HepG2 (cell line): ENCODE measurements around the gene PTCD3. TPM values are rescaled to one million over a fixed set of nuclear protein-coding genes. Genes with fewer than 3 reads are reported as not detected.

Experiments used
- ATAC-seq: fragments of 200-7000 bp; cut with Tn5 transposase; 3 replicates; pipeline ENCODE4 v1.9.1; 2020; ENCODE audit warnings: mild to moderate bottlenecking, moderate library complexity
- BruUV-seq: library from RNA; stranded (reverse); fragments of 400-500 nt; replicated peaks from 2 replicates; lab custom pipeline; 2021; lab: Mats Ljungman, UMichigan
- CTCF ChIA-PET: fragments of 300-600 bp; formaldehyde crosslinking; extraction: SDS; loops from one replicate; lab custom pipeline; 2021; ENCODE audit warnings: low total read pairs, inconsistent platforms, low intra/inter-chr PET ratio; lab: Yijun Ruan, JAX
- POLR2A ChIA-PET: fragments of 350-600 bp; sonication (Branson Sonifier 250); formaldehyde crosslinking; loops from one replicate; lab custom pipeline; 2020; ENCODE audit warnings: antibody characterized with exemption, inconsistent platforms; lab: Yijun Ruan, JAX
- DNase-seq: peaks from one replicate; pipeline ENCODE4 v3.0.0-alpha.2; 2015; ENCODE audit warnings: low spot score
- FAIRE-seq: peaks from 3 replicates; lab custom pipeline; 2011; peaks lifted over from hg19 to GRCh38; lab: Jason Lieb, UNC
- H2AFZ ChIP-seq: one replicate; pipeline ENCODE4 v1.6.1; 2011; ENCODE audit warnings: low read length, inconsistent platforms
- H3K27ac ChIP-seq: fragments of 300-600 bp; 3 replicates; pipeline ENCODE4 v1.8.0; 2011; ENCODE audit warnings: mixed run types, mild to moderate bottlenecking, mixed read lengths, low read length, inconsistent platforms; ENCODE audit not compliant: insufficient read depth; ENCODE audit errors: extremely low read length
- H3K27me3 ChIP-seq, 2 experiments: fragments of 200-600 bp in 1 of 2; 2 replicates in 1 of 2; 3 replicates in 1 of 2; pipeline versions ENCODE4 v1.6.0 to v1.8.0; 2011; ENCODE audit warnings: low read length in 2 of 2, mild to moderate bottlenecking in 2 of 2, moderate library complexity in 2 of 2, inconsistent platforms in 1 of 2; ENCODE audit not compliant: insufficient read depth in 2 of 2, control insufficient read depth in 1 of 2
- H3K36me3 ChIP-seq, 2 experiments: fragments of 200-600 bp in 1 of 2; replicated peaks in 1 of 2; 2 replicates in 1 of 2; 3 replicates in 1 of 2; pipeline versions ENCODE4 v1.5.1 to v1.8.0; 2011; ENCODE audit warnings: low read length in 2 of 2, inconsistent platforms in 1 of 2; ENCODE audit not compliant: insufficient read depth in 2 of 2, control insufficient read depth in 1 of 2
- H3K4me1 ChIP-seq: 2 replicates; pipeline ENCODE4 v1.5.1; 2012; ENCODE audit warnings: low read length, inconsistent platforms; ENCODE audit not compliant: insufficient read depth
- H3K4me2 ChIP-seq: 2 replicates; pipeline ENCODE4 v1.6.0; 2011; ENCODE audit warnings: low read depth, low read length, inconsistent platforms
- H3K4me3 ChIP-seq, 3 experiments: fragments of 200-600 bp in 1 of 3; sonication (generic), shearing (Covaris generic) in 1 of 3; replicated peaks in 1 of 3; 2 replicates each; pipeline ENCODE4 v1.5.1; 2011 to 2016; ENCODE audit warnings: low read length in 3 of 3, inconsistent platforms in 2 of 3, low read depth in 2 of 3, mild to moderate bottlenecking in 2 of 3, control low read depth in 1 of 3, mixed read lengths in 1 of 3; ENCODE audit not compliant: insufficient read depth in 1 of 3
- H3K79me2 ChIP-seq: one replicate; pipeline ENCODE4 v1.6.1; 2011; ENCODE audit warnings: low read length, inconsistent platforms; ENCODE audit not compliant: insufficient read depth
- H3K9ac ChIP-seq: 2 replicates; pipeline ENCODE4 v1.6.0; 2011; ENCODE audit warnings: mild to moderate bottlenecking, low read depth, low read length, inconsistent platforms; ENCODE audit not compliant: insufficient read depth
- H3K9me3 ChIP-seq: 2 replicates; pipeline ENCODE4 v1.5.1; 2012; ENCODE audit warnings: mild to moderate bottlenecking, low read length
- H4K20me1 ChIP-seq: 2 replicates; pipeline ENCODE4 v1.6.0; 2011; ENCODE audit warnings: inconsistent platforms, mild to moderate bottlenecking, low read length, moderate library complexity; ENCODE audit not compliant: insufficient read depth
- CEBPB ChIP-seq: IDR thresholded peaks from 2 replicates; pipeline ENCODE4 v1.6.1; 2011; ENCODE audit warnings: low read depth, low read length, improper control_type of control experiment, borderline replicate concordance
- CTCF ChIP-seq: sonication (generic); formaldehyde crosslinking; IDR thresholded peaks from 2 replicates; pipeline ENCODE4 v1.5.0; 2020; ENCODE audit warnings: mild to moderate bottlenecking, missing genetic modification reagents, moderate library complexity
- GATAD1 ChIP-seq: IDR thresholded peaks from 2 replicates; pipeline ENCODE4 v1.6.1; 2016; ENCODE audit warnings: missing genetic modification reagents, missing compliant biosample characterization
- HIC2 ChIP-seq: sonication (generic); formaldehyde crosslinking; IDR thresholded peaks from 2 replicates; pipeline ENCODE4 v1.9.0; 2022; ENCODE audit warnings: low read depth, missing genetic modification reagents
- KDM5A ChIP-seq: fragments of 200-600 bp; sonication (generic); IDR thresholded peaks from 2 replicates; pipeline ENCODE4 v1.7.0; 2018; ENCODE audit warnings: antibody characterized with exemption, mild to moderate bottlenecking, low read length, borderline replicate concordance
- MTERF4 ChIP-seq: sonication (generic); formaldehyde crosslinking; IDR thresholded peaks from 2 replicates; pipeline ENCODE4 v1.8.0; 2023; ENCODE audit warnings: mild to moderate bottlenecking, missing genetic modification reagents
- MYC ChIP-seq: sonication (generic); formaldehyde crosslinking; IDR thresholded peaks from 2 replicates; pipeline ENCODE4 v1.9.0; 2021; ENCODE audit warnings: missing genetic modification reagents, borderline replicate concordance
- SMAD1 ChIP-seq: sonication (generic); formaldehyde crosslinking; IDR thresholded peaks from 2 replicates; pipeline ENCODE4 v1.4.0; 2020; ENCODE audit warnings: missing genetic modification reagents, low read depth, mild to moderate bottlenecking, borderline replicate concordance
- SMC3 ChIP-seq: IDR thresholded peaks from 2 replicates; pipeline ENCODE4 v1.6.1; 2011; ENCODE audit warnings: low read length, improper control_type of control experiment
- STAG1 ChIP-seq: sonication (generic); formaldehyde crosslinking; IDR thresholded peaks from 2 replicates; pipeline ENCODE4 v1.4.0; 2020; ENCODE audit warnings: missing genetic modification reagents
- TP53 ChIP-seq: sonication (generic); formaldehyde crosslinking; conservative IDR thresholded peaks from 2 replicates; pipeline ENCODE4 v1.4.0; 2020; ENCODE audit warnings: missing genetic modification reagents
- ZNF3 ChIP-seq: IDR thresholded peaks from 2 replicates; pipeline ENCODE4 v1.7.0; 2017; ENCODE audit warnings: inconsistent platforms
- ZSCAN20 ChIP-seq: sonication (generic); formaldehyde crosslinking; IDR thresholded peaks from 2 replicates; pipeline ENCODE4 v1.4.0; 2020; ENCODE audit warnings: missing genetic modification reagents, mild to moderate bottlenecking, borderline replicate concordance
- ZSCAN25 ChIP-seq: sonication (generic); formaldehyde crosslinking; IDR thresholded peaks from 2 replicates; pipeline ENCODE4 v1.8.0; 2022; ENCODE audit warnings: mild to moderate bottlenecking, missing genetic modification reagents
- WGBS: methylation state at CpG from one replicate; pipeline ENCODE4 v1.1.6; 2017; ENCODE audit warnings: low lambda C conversion rate; 5-methylcytosine and 5-hydroxymethylcytosine counted together
- in situ Hi-C: cut with HindIII; loops from 2 replicates; pipeline ENCODE4 v1.10.0; 2017; ENCODE audit warnings: low pct_unique_long_range_greater_than_20kb; ENCODE audit not compliant: extremely low pct_ligation_motif_present
- intact Hi-C: fragments of 100-400 bp; cut with micrococcal nuclease; formaldehyde crosslinking; loops from one replicate; pipeline ENCODE4 v1.10.0; 2022; ENCODE audit not compliant: unreplicated experiment
- polyA plus RNA-seq, 8 experiments: library from polyadenylated mRNA; depleted of rRNA in 3 of 8; stranded (reverse) in 7 of 8; unstranded in 1 of 8; fragments of >200 nt; fragmentation: Illumina TruSeq in 4 of 8; extraction: Trizol in 4 of 8; gene quantifications; 2 replicates each; pipeline versions ENCODE4 v1.2.1 to v1.2.3, GENCODE V29; 2011 to 2016; ENCODE audit warnings: low read depth in 4 of 8, missing spikeins in 1 of 8, mixed read lengths in 1 of 8; ENCODE audit not compliant: insufficient read depth in 1 of 8
- total RNA-seq, 5 experiments: library from RNA; depleted of rRNA; stranded (reverse); fragments of >200 nt; fragmentation: Illumina TruSeq; extraction: Trizol; gene quantifications; 2 replicates each; pipeline ENCODE4 v1.2.3, GENCODE V29; 2016; ENCODE audit warnings: low read depth in 1 of 5

Gene PTCD3
- total and polyA plus RNA-seq, 2 of the 13 experiments (the other 11 are each of a cell fraction or from before 2014, with no cell fraction given), result 124 to 309 TPM

- BruUV-seq, result no TSS peak
- peaks cover 46 to 81% of the 10 kb centered on the region in 2 experiments for H3K36me3 ChIP-seq
- H3K4me1 ChIP-seq, result peaks cover 7% of the 10 kb centered on the region
- H3K27ac ChIP-seq, result no peak overlapping the region
- H2AFZ ChIP-seq, result no peak overlapping the region
- WGBS, result 93% methylated on average over 7 of the region's 7 CpGs
- TF ChIP-seq MTERF4 (no peak), TP53 (CRISPR knock-in tag) (no peak), CEBPB (peak; percentile 28; the same call in 1 of the 2 replicates), GATAD1 (no peak), SMC3 (peak; percentile 11; the same call in 1 of the 2 replicates), HIC2 (no peak), ZSCAN20 (CRISPR knock-in tag) (no peak), KDM5A (no peak), MYC (CRISPR knock-in tag) (no peak), SMAD1 (CRISPR knock-in tag) (no peak), CTCF (CRISPR knock-in tag) (peak; percentile 52), ZSCAN25 (no peak), ZNF3 (no peak), STAG1 (CRISPR knock-in tag) (peak; percentile 69)
- no peaks in the 10 kb centered on the region for H3K27me3 ChIP-seq
- H3K9me3 ChIP-seq, result no peaks in the 10 kb centered on the region
- H3K4me3 ChIP-seq, result no peak overlapping the region
- DNase-seq, result no peak
- POLR2A ChIA-PET, result no interaction called here
- H4K20me1 ChIP-seq, result peaks cover 2% of the 10 kb centered on the region; the same call in 1 of the 2 replicates
- in situ Hi-C loops (loop anchor here (5.0 to 10.0 kb wide), 2 partner anchors 252 to 344 kb away; no protein-coding TSS in a partner anchor), intact Hi-C loops (no loop called here)
- no peaks in the 10 kb centered on the region for H3K79me2 ChIP-seq
- ATAC-seq, result peak; percentile 32; the same call in 2 of the 3 replicates
- CTCF ChIA-PET, result interaction anchor here (1.1 to 2.6 kb wide), 2 partner anchors 251 to 350 kb away, joined by 3 to 33 read pairs; no protein-coding TSS in a partner anchor
- no peak for FAIRE-seq
- no peak overlapping the region for H3K4me2 ChIP-seq
- H3K9ac ChIP-seq, result no peak overlapping the region
Measured at GRCh38 chr2:86078774-86079545, 27.1 kb upstream of the PTCD3 start.
